ENCODE data around the gene TBCCD1. TPM values are rescaled to one million over a fixed set of nuclear protein-coding genes. Genes with fewer than 3 reads are reported as not detected.

Gene TBCCD1
- total RNA-seq, 4 donors from 2014 or later, result 8.8 to 14.2 (median 12.0) TPM

- H3K27me3 ChIP-seq, result no peaks in the 10 kb centered on the region
- H3K36me3 ChIP-seq, result peaks cover 0 to 21% of the 10 kb centered on the region in 2 donors
- ATAC-seq, result peak; percentile 61
- peak overlapping the region in 2 of 4 donors; percentile 32 to 37 for H3K27ac ChIP-seq
- H3K9me3 ChIP-seq, result no peaks in the 10 kb centered on the region
- H3K4me1 ChIP-seq, result peaks cover 0 to 21% (median 3%) of the 10 kb centered on the region in 3 donors
- WGBS, 2 donors (ENCODE audit: low coverage in 1 of 2), result 7 to 12% methylated on average over 7 to 8 of the region's 8 CpGs
- H3K4me3 ChIP-seq, result peak overlapping the region; percentile 18 to 19
- TF ChIP-seq POLR2AphosphoS5 (IDR thresholded peaks at IDR 0.05) (peak; percentile 9), CTCF (IDR thresholded peaks at IDR 0.05) (peak; percentile 69 to 85 (median 80)), EP300 (IDR thresholded peaks at IDR 0.05) (no peak), POLR2A (IDR thresholded peaks at IDR 0.05) (no peak)
Measured at GRCh38 chr3:186540221-186540834, 26.8 kb downstream of the TBCCD1 start.

GRCh38 chr3:186538779-186539178 lies 28.4 kb downstream of the TBCCD1 start:
- no peak for ATAC-seq
- H3K36me3 ChIP-seq, result peaks cover 0 to 13% of the 10 kb centered on the region in 2 donors
- 100% methylated on average over 1 to 2 of the region's 3 CpGs for WGBS, 2 donors (ENCODE audit: low coverage in 1 of 2)
- H3K4me1 ChIP-seq, result peaks cover 0 to 21% (median 3%) of the 10 kb centered on the region in 3 donors
- H3K4me3 ChIP-seq, result no peak overlapping the region
- H3K27me3 ChIP-seq, result no peaks in the 10 kb centered on the region
- H3K27ac ChIP-seq, result no peak overlapping the region
- no peak for TF ChIP-seq POLR2AphosphoS5 (IDR thresholded peaks at IDR 0.05)
- no peak for TF ChIP-seq POLR2A (IDR thresholded peaks at IDR 0.05)
- TF ChIP-seq CTCF (IDR thresholded peaks at IDR 0.05), result no peak
- TF ChIP-seq EP300 (IDR thresholded peaks at IDR 0.05), result no peak
- H3K9me3 ChIP-seq, result no peaks in the 10 kb centered on the region

GRCh38 chr3:186536883-186537844 lies 30.0 kb downstream of the TBCCD1 start:
- no peak overlapping the region for H3K27ac ChIP-seq
- no peaks in the 10 kb centered on the region for H3K27me3 ChIP-seq
- no peak for ATAC-seq
- no peak overlapping the region for H3K4me3 ChIP-seq
- no peaks in the 10 kb centered on the region for H3K9me3 ChIP-seq
- no peak for TF ChIP-seq CTCF (IDR thresholded peaks at IDR 0.05)
- TF ChIP-seq POLR2AphosphoS5 (IDR thresholded peaks at IDR 0.05), result no peak
- no peak for TF ChIP-seq EP300 (IDR thresholded peaks at IDR 0.05)
- TF ChIP-seq POLR2A (IDR thresholded peaks at IDR 0.05), result no peak
- H3K4me1 ChIP-seq, result peaks cover 0 to 21% (median 3%) of the 10 kb centered on the region in 3 donors
- peaks cover 0 to 6% of the 10 kb centered on the region in 2 donors for H3K36me3 ChIP-seq

- 82 to 89% methylated on average over 4 to 6 of the region's 6 CpGs for WGBS, 2 donors (ENCODE audit: low coverage in 1 of 2)
- ATAC-seq, result peak; percentile 43
Measured at GRCh38 chr3:186534113-186534669, 32.9 kb downstream of the TBCCD1 start.

More at GRCh38 chr3:186534113-186534669, 32.9 kb downstream of the TBCCD1 start:
- Histone ChIP-seq H3K36me3 (peaks cover 0 to 6% of the 10 kb centered on the region in 2 donors), H3K27me3 (no peaks in the 10 kb centered on the region), H3K27ac (no peak overlapping the region), H3K4me1 (peaks cover 0 to 9% (median 0%) of the 10 kb centered on the region in 3 donors), H3K9me3 (no peaks in the 10 kb centered on the region), H3K4me3 (no peak overlapping the region)
- TF ChIP-seq EP300 (IDR thresholded peaks at IDR 0.05) (no peak), CTCF (IDR thresholded peaks at IDR 0.05) (no peak), POLR2AphosphoS5 (IDR thresholded peaks at IDR 0.05) (no peak), POLR2A (IDR thresholded peaks at IDR 0.05) (no peak)
